ENCODE measurements around the gene CASZ1.

CASZ1 gene

GRCh38 chr1:10624256-10625050, 172.0 kb downstream of the CASZ1 start:
- DNase-seq (ENCODE audit: low spot score): no peak

GRCh38 chr1:10623686-10624145, 172.7 kb downstream of the CASZ1 start:
- no peak for DNase-seq (ENCODE audit: low spot score)

- no peak for DNase-seq (ENCODE audit: low spot score)
Observed at GRCh38 chr1:10622910-10623685, 173.3 kb downstream of the CASZ1 start.

GRCh38 chr1:10621906-10622305, 174.5 kb downstream of the CASZ1 start:
- no peak for DNase-seq (ENCODE audit: low spot score)

- DNase-seq (ENCODE audit: low spot score): no peak
Observed at GRCh38 chr1:10620776-10621175, 175.7 kb downstream of the CASZ1 start.

GRCh38 chr1:10617931-10618885, 178.2 kb downstream of the CASZ1 start:
- no peak for DNase-seq (ENCODE audit: low spot score)

- no peak for DNase-seq (ENCODE audit: low spot score)
Observed at GRCh38 chr1:10617318-10617717, 179.1 kb downstream of the CASZ1 start.

- DNase-seq (ENCODE audit: low spot score): no peak
Observed at GRCh38 chr1:10616696-10617095, 179.8 kb downstream of the CASZ1 start.

- no peak for DNase-seq (ENCODE audit: low spot score)
Observed at GRCh38 chr1:10615932-10616671, 180.3 kb downstream of the CASZ1 start.

GRCh38 chr1:10615332-10615731, 181.1 kb downstream of the CASZ1 start:
- no peak for DNase-seq (ENCODE audit: low spot score)

GRCh38 chr1:10614377-10615225, 181.8 kb downstream of the CASZ1 start:
- no peak for DNase-seq (ENCODE audit: low spot score)

- no peak for DNase-seq (ENCODE audit: low spot score)
Observed at GRCh38 chr1:10613861-10614260, 182.6 kb downstream of the CASZ1 start.

GRCh38 chr1:10613340-10613739, 183.1 kb downstream of the CASZ1 start:
- no peak for DNase-seq (ENCODE audit: low spot score)

- no peak for DNase-seq (ENCODE audit: low spot score)
Observed at GRCh38 chr1:10612436-10613160, 183.8 kb downstream of the CASZ1 start.

- DNase-seq (ENCODE audit: low spot score): no peak
Observed at GRCh38 chr1:10610901-10611600, 185.4 kb downstream of the CASZ1 start.

- DNase-seq (ENCODE audit: low spot score): no peak
Observed at GRCh38 chr1:10608690-10609089, 187.8 kb downstream of the CASZ1 start.

- no peak for DNase-seq (ENCODE audit: low spot score)
Observed at GRCh38 chr1:10607228-10607627, 189.2 kb downstream of the CASZ1 start.

GRCh38 chr1:10606064-10606463, 190.4 kb downstream of the CASZ1 start:
- DNase-seq (ENCODE audit: low spot score): no peak

- no peak for DNase-seq (ENCODE audit: low spot score)
Observed at GRCh38 chr1:10604966-10605365, 191.5 kb downstream of the CASZ1 start.

Measured in hematopoietic multipotent progenitor cell treated with erythropoietin and hydrocortisone succinate and interleukin-3 and kit ligand, for 15 days (in vitro differentiated cells).